ENCODE results near the gene FABP6. TPM values are rescaled to one million over a fixed set of nuclear protein-coding genes. Genes with fewer than 3 reads are reported as not detected.

The FABP6 gene
- total and polyA plus RNA-seq, 4 donors = not detected

DNA sequence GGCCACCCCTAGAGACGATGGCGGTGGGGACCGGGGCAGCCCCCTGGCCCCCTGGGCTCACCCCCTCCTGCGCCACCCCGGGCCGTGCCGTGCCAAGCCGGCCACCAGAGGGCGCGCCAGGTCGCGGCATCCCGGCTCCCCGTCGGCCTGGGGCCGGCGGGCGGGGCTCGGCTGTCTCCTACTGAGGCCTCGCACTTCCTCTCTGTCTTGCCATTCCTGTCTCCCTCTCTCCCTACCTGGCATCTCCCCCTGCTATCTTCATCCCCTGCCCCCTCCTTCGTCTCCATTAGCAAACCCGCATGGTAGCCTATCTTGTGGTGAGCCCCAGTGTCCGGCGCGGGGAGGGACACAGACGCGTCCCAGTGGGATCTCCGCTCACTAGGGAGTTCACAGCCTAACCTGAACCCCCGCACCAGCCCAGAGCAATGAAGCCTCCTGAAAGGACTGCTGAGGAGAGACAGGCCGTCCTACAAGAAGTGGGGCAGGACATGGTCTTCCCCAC is 29.8 kb upstream of the FABP6 start:
- TF ChIP-seq RAD21 (IDR thresholded peaks at IDR 0.05) (peak; percentile 56 to 75), FOXA1 (IDR thresholded peaks at IDR 0.05) (no peak), TAF1 (conservative IDR thresholded peaks at IDR 0.05) (no peak), JUND (IDR thresholded peaks at IDR 0.05) (no peak)
- TF ChIP-seq, protein P1, sequence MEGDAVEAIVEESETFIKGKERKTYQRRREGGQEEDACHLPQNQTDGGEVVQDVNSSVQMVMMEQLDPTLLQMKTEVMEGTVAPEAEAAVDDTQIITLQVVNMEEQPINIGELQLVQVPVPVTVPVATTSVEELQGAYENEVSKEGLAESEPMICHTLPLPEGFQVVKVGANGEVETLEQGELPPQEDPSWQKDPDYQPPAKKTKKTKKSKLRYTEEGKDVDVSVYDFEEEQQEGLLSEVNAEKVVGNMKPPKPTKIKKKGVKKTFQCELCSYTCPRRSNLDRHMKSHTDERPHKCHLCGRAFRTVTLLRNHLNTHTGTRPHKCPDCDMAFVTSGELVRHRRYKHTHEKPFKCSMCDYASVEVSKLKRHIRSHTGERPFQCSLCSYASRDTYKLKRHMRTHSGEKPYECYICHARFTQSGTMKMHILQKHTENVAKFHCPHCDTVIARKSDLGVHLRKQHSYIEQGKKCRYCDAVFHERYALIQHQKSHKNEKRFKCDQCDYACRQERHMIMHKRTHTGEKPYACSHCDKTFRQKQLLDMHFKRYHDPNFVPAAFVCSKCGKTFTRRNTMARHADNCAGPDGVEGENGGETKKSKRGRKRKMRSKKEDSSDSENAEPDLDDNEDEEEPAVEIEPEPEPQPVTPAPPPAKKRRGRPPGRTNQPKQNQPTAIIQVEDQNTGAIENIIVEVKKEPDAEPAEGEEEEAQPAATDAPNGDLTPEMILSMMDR (IDR thresholded peaks at IDR 0.05; ENCODE audit: low read depth, low read length, missing input control) = peak; percentile 62
- 4% methylated on average over 30 of the region's 30 CpGs for WGBS
- H3K27ac ChIP-seq (ENCODE audit: low read depth in 1 of 2, low read length in 2 of 2) = no peak overlapping the region

DNA sequence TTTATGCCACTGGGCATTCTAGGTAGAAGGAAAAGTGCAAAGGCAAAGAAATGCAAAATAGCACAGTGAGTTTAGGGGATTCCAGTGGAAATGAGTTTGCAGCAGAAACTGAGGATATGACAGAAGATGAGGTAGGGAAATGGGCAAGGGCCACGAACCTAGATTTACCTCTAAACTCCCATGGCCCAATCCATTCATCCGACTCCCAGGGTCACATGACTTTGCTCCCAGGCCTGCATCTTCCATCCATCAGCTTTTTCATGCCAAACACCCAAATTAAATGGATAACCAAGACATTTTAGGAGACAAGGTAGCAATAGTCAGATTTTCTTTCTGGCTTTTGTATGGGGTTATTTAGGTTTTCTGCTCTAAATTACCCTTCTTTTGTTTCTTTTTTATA is 22.2 kb upstream of the FABP6 start:
- Histone ChIP-seq H3K27me3 (ENCODE audit: control insufficient read depth in 4 of 4, insufficient read depth in 4 of 4, low read length in 3 of 4) (no peaks in the 10 kb centered on the region), H3K36me3 (ENCODE audit: control insufficient read depth in 4 of 4, insufficient read depth in 3 of 4, low read depth in 1 of 4, low read length in 3 of 4) (no peaks in the 10 kb centered on the region), H3K9me3 (ENCODE audit: control insufficient read depth in 4 of 4, low read length in 3 of 4) (no peaks in the 10 kb centered on the region), H3K9ac (ENCODE audit: low read depth in 1 of 2, low read length in 2 of 2) (no peak overlapping the region), H3K4me3 (ENCODE audit: low read depth in 1 of 3, low read length in 3 of 3) (no peak overlapping the region), H3K4me1 (ENCODE audit: control insufficient read depth in 4 of 4, insufficient read depth in 4 of 4, low read length in 3 of 4) (no peaks in the 10 kb centered on the region), H3K27ac (ENCODE audit: low read depth in 1 of 2, low read length in 2 of 2) (no peak overlapping the region)
- 74% methylated on average over 2 of the region's 2 CpGs for WGBS
- DNase-seq (ENCODE audit: low spot score) = no peak
- TF ChIP-seq EGR1 (IDR thresholded peaks at IDR 0.05; ENCODE audit: low read depth in 2 of 2) (no peak), YY1 (IDR thresholded peaks at IDR 0.05) (no peak), HNF4A (conservative IDR thresholded peaks at IDR 0.05) (no peak), NR2F2 (IDR thresholded peaks at IDR 0.05) (no peak), RAD21 (IDR thresholded peaks at IDR 0.05) (no peak), JUND (IDR thresholded peaks at IDR 0.05) (no peak), GABPA (IDR thresholded peaks at IDR 0.05 in 1 of 2, conservative IDR thresholded peaks at IDR 0.05 in 1 of 2) (no peak)
- TF ChIP-seq, protein P2, sequence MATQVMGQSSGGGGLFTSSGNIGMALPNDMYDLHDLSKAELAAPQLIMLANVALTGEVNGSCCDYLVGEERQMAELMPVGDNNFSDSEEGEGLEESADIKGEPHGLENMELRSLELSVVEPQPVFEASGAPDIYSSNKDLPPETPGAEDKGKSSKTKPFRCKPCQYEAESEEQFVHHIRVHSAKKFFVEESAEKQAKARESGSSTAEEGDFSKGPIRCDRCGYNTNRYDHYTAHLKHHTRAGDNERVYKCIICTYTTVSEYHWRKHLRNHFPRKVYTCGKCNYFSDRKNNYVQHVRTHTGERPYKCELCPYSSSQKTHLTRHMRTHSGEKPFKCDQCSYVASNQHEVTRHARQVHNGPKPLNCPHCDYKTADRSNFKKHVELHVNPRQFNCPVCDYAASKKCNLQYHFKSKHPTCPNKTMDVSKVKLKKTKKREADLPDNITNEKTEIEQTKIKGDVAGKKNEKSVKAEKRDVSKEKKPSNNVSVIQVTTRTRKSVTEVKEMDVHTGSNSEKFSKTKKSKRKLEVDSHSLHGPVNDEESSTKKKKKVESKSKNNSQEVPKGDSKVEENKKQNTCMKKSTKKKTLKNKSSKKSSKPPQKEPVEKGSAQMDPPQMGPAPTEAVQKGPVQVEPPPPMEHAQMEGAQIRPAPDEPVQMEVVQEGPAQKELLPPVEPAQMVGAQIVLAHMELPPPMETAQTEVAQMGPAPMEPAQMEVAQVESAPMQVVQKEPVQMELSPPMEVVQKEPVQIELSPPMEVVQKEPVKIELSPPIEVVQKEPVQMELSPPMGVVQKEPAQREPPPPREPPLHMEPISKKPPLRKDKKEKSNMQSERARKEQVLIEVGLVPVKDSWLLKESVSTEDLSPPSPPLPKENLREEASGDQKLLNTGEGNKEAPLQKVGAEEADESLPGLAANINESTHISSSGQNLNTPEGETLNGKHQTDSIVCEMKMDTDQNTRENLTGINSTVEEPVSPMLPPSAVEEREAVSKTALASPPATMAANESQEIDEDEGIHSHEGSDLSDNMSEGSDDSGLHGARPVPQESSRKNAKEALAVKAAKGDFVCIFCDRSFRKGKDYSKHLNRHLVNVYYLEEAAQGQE (IDR thresholded peaks at IDR 0.05) = no peak
- TF ChIP-seq, protein P3, sequence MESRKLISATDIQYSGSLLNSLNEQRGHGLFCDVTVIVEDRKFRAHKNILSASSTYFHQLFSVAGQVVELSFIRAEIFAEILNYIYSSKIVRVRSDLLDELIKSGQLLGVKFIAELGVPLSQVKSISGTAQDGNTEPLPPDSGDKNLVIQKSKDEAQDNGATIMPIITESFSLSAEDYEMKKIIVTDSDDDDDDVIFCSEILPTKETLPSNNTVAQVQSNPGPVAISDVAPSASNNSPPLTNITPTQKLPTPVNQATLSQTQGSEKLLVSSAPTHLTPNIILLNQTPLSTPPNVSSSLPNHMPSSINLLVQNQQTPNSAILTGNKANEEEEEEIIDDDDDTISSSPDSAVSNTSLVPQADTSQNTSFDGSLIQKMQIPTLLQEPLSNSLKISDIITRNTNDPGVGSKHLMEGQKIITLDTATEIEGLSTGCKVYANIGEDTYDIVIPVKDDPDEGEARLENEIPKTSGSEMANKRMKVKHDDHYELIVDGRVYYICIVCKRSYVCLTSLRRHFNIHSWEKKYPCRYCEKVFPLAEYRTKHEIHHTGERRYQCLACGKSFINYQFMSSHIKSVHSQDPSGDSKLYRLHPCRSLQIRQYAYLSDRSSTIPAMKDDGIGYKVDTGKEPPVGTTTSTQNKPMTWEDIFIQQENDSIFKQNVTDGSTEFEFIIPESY (IDR thresholded peaks at IDR 0.05) = no peak
- TF ChIP-seq, protein P4, sequence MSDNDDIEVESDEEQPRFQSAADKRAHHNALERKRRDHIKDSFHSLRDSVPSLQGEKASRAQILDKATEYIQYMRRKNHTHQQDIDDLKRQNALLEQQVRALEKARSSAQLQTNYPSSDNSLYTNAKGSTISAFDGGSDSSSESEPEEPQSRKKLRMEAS (IDR thresholded peaks at IDR 0.05) = no peak

More for the DNA sequence above, 29.8 kb upstream of the FABP6 start:
- Histone ChIP-seq H3K9me3 (ENCODE audit: control insufficient read depth in 4 of 4, low read length in 3 of 4) (no peaks in the 10 kb centered on the region), H3K36me3 (ENCODE audit: control insufficient read depth in 4 of 4, insufficient read depth in 3 of 4, low read depth in 1 of 4, low read length in 3 of 4) (no peaks in the 10 kb centered on the region), H3K9ac (ENCODE audit: low read depth in 1 of 2, low read length in 2 of 2) (no peak overlapping the region), H3K4me1 (ENCODE audit: control insufficient read depth in 4 of 4, insufficient read depth in 4 of 4, low read length in 3 of 4) (peaks cover 2 to 12% (median 5%) of the 10 kb centered on the region in 4 donors), H3K4me3 (ENCODE audit: low read depth in 1 of 3, low read length in 3 of 3) (peak overlapping the region in 2 of 3 donors; percentile 4 to 41), H3K27me3 (ENCODE audit: control insufficient read depth in 4 of 4, insufficient read depth in 4 of 4, low read length in 3 of 4) (no peaks in the 10 kb centered on the region)
- peak; percentile 83 for DNase-seq (ENCODE audit: low spot score)
